ENCODE data around the gene MACROH2A2. TPM values are rescaled to one million over a fixed set of nuclear protein-coding genes. Genes with fewer than 3 reads are reported as not detected.

The MACROH2A2 gene
- total RNA-seq (10 to 100 TPM in 1 of 2 donors, 1 to 10 TPM in 1; 8.1 to 13.9 TPM), polyA plus RNA-seq (ENCODE audit: insufficient read length in 6 of 6) (10 to 100 TPM; 69.4 to 78.7 (median 73.7) TPM)
- long read RNA-seq, donor 1, transcript H2AFY2-201 (9 exons, 1,980 nt): major isoform, 38 of 46 reads
- long read RNA-seq, donor 1, partial matches to known transcripts: 8 of 46 reads
- long read RNA-seq, donor 1, other reads (novel, unspliced or antisense): 0 of 46 reads
- long read RNA-seq, donor 2, transcript H2AFY2-201 (9 exons, 1,980 nt): major isoform, 32 of 50 reads
- long read RNA-seq, donor 2, partial matches to known transcripts: 18 of 50 reads
- long read RNA-seq, donor 2, other reads (novel, unspliced or antisense): 0 of 50 reads
- long read RNA-seq, donor 3, transcript H2AFY2-201 (9 exons, 1,980 nt): major isoform, 25 of 25 reads
- long read RNA-seq, donor 3, partial matches to known transcripts: 0 of 25 reads
- long read RNA-seq, donor 3, other reads (novel, unspliced or antisense): 0 of 25 reads
- long read RNA-seq, donor 4, transcript H2AFY2-201 (9 exons, 1,980 nt): major isoform, 17 of 17 reads
- long read RNA-seq, donor 4, partial matches to known transcripts: 0 of 17 reads
- long read RNA-seq, donor 4, other reads (novel, unspliced or antisense): 0 of 17 reads
- long read RNA-seq, donor 5, transcript H2AFY2-201 (9 exons, 1,980 nt): major isoform, 27 of 43 reads
- long read RNA-seq, donor 5, partial matches to known transcripts: 16 of 43 reads
- long read RNA-seq, donor 5, other reads (novel, unspliced or antisense): 0 of 43 reads
- long read RNA-seq, donor 6, transcript H2AFY2-201 (9 exons, 1,980 nt): major isoform, 30 of 49 reads
- long read RNA-seq, donor 6, partial matches to known transcripts: 0 of 49 reads
- long read RNA-seq, donor 6, other reads (novel, unspliced or antisense): 19 of 49 reads
- long read RNA-seq, donor 7, transcript H2AFY2-201 (9 exons, 1,980 nt): major isoform, 12 of 12 reads
- long read RNA-seq, donor 7, partial matches to known transcripts: 0 of 12 reads
- long read RNA-seq, donor 7, other reads (novel, unspliced or antisense): 0 of 12 reads
- long read RNA-seq, donor 8, transcript H2AFY2-201 (9 exons, 1,980 nt): major isoform, 26 of 26 reads
- long read RNA-seq, donor 8, partial matches to known transcripts: 0 of 26 reads
- long read RNA-seq, donor 8, other reads (novel, unspliced or antisense): 0 of 26 reads
- long read RNA-seq, donor 9: 0 reads
- long read RNA-seq, donor 10, transcript H2AFY2-201 (9 exons, 1,980 nt): major isoform, 12 of 15 reads
- long read RNA-seq, donor 10, partial matches to known transcripts: 1 of 15 reads
- long read RNA-seq, donor 10, other reads (novel, unspliced or antisense): 2 of 15 reads
- long read RNA-seq, donor 11, transcript H2AFY2-201 (9 exons, 1,980 nt): major isoform, 21 of 31 reads
- long read RNA-seq, donor 11, partial matches to known transcripts: 10 of 31 reads
- long read RNA-seq, donor 11, other reads (novel, unspliced or antisense): 0 of 31 reads
- long read RNA-seq, donor 12, transcript H2AFY2-201 (9 exons, 1,980 nt): major isoform, 26 of 26 reads
- long read RNA-seq, donor 12, partial matches to known transcripts: 0 of 26 reads
- long read RNA-seq, donor 12, other reads (novel, unspliced or antisense): 0 of 26 reads

DNA sequence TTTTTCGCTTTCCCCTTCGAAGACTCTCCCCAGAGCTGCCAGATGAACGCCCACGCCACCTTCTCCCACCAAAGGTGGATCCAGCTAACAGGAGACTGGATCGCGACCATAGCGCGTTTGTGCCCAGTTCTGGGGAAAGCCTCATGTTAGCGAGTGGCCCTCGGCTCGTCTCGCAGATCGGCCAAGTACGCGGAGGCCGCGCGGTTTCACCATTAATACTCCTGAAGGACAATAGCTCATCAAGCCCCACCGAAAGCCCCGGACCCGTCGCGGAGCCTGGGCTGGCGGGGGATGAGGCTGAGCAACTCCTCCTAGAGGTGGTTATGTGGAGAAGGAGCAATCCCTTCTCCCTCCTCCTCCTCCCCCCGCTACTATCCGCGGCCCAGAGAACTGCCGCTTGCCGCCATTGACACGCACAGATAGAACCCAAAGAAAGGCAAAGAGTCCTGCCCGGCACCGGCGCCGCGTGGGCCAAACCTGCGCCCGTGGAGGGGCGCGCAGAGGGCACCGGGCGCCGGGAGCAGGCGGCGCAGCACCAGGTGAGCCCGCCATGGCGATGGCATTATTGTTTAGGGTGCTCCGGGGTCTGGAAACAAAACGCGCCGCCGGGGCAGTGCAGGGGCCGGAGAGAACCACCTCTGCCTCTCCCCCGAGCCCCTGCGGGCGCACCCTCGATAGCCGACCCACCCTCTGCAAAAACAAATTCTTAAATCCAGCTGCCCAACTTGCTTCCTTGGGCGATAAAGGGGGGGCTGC is at the start of gene MACROH2A2:
MACROH2A2 (plus strand) TSS at position 385 of the 756 bp plus-strand sequence. CDS start 22,813 bp downstream, outside the sequence.
- ATAC-seq (peak; percentile 93), DNase-seq (peak; percentile 69 to 84 (median 76))
- TF ChIP-seq, protein P1, sequence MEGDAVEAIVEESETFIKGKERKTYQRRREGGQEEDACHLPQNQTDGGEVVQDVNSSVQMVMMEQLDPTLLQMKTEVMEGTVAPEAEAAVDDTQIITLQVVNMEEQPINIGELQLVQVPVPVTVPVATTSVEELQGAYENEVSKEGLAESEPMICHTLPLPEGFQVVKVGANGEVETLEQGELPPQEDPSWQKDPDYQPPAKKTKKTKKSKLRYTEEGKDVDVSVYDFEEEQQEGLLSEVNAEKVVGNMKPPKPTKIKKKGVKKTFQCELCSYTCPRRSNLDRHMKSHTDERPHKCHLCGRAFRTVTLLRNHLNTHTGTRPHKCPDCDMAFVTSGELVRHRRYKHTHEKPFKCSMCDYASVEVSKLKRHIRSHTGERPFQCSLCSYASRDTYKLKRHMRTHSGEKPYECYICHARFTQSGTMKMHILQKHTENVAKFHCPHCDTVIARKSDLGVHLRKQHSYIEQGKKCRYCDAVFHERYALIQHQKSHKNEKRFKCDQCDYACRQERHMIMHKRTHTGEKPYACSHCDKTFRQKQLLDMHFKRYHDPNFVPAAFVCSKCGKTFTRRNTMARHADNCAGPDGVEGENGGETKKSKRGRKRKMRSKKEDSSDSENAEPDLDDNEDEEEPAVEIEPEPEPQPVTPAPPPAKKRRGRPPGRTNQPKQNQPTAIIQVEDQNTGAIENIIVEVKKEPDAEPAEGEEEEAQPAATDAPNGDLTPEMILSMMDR (IDR thresholded peaks at IDR 0.05): peak in 1 of 2 donors; percentile 8
- peak within 1 kb of the TSS; percentile 61 to 66 for H3K4me3 ChIP-seq
- H3K27me3 ChIP-seq: peaks cover 13 to 49% of the 10 kb centered on the region in 2 donors
- intact Hi-C loops (cut with DNase I): no loop called here
- peaks cover 0 to 22% of the 10 kb centered on the region in 2 donors for H3K4me1 ChIP-seq
- no peaks in the 10 kb centered on the region for H3K36me3 ChIP-seq
- peak within 1 kb of the TSS in 1 of 2 donors; percentile 42 for H3K27ac ChIP-seq
- H3K9me3 ChIP-seq: no peaks in the 10 kb centered on the region

DNA sequence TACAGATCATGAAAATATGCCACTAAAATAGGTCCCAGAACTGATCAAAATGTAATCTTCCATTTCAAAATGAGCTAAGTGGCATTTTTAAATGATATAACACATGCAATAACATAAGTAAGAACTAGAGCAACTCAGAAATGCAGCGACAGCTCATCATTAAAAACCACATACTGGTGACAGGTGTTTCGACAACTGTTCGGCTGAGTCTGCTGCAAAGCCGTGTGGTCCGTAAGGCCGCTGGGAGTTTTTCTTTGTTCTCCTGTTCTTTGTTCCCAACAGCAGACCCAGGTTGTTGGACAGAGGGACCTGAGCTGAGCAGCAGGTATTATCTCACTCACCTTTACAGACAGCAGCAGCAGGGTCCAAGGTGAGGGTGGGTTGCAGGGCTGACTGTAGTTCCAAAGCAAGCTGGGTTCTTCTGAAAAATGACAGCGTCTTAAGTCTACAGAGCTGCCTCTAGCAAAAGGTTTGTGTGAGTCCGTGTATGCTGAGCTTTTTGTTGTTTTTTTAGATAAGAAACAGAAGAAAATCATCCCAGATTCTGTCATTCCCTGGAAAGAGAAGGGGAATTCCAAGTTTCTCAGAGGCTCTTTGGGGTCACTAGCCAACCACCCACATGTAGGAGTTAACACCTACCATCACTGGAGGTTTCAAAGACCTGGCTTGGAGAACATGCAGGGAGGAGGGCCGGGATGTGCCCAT is 45.4 kb upstream of the MACROH2A2 start:
- no peak overlapping the region for H3K27ac ChIP-seq
- H3K4me1 ChIP-seq: no peaks in the 10 kb centered on the region
- no peaks in the 10 kb centered on the region for H3K27me3 ChIP-seq
- no peak overlapping the region for H3K4me3 ChIP-seq
- intact Hi-C loops (cut with DNase I): no loop called here
- TF ChIP-seq, protein P1 (IDR thresholded peaks at IDR 0.05): no peak
- no peaks in the 10 kb centered on the region for H3K36me3 ChIP-seq
- no peaks in the 10 kb centered on the region for H3K9me3 ChIP-seq
- DNase-seq (no peak), ATAC-seq (no peak)

DNA sequence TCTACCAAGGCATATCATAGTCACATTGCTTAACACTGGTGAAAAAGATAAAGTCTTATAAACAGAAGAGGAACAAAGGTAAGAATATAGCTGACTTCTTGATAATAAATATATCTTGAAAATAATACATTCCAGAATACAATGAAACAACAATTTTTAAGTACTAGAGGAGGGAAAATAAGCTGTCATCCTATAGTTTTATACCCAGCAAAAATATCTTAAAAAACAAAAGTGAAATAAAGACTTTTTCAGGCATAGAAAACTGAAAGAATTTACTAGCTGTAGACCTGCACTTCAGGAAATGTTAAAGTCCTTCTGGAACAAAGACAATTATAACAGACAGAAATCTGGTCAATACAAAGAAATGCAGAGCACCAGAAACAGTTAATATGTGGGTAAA is 21.4 kb upstream of the MACROH2A2 start:
- ATAC-seq (no peak), DNase-seq (no peak)
- no peaks in the 10 kb centered on the region for H3K4me1 ChIP-seq
- no peak overlapping the region for H3K27ac ChIP-seq
- peaks cover 0 to 22% of the 10 kb centered on the region in 2 donors for H3K9me3 ChIP-seq
- intact Hi-C loops (cut with DNase I): no loop called here
- H3K4me3 ChIP-seq: no peak overlapping the region
- TF ChIP-seq, protein P1 (IDR thresholded peaks at IDR 0.05): no peak
- H3K36me3 ChIP-seq: no peaks in the 10 kb centered on the region
- H3K27me3 ChIP-seq: peaks cover 3 to 13% of the 10 kb centered on the region in 2 donors
